ENCODE data around the gene PGGHG. TPM values are rescaled to one million over a fixed set of nuclear protein-coding genes. Genes with fewer than 3 reads are reported as not detected.
"Not testable (repeated sequence)": the region's sequence is repeated elsewhere in the genome, so short reads cannot be mapped to it uniquely, and the experiment has no call there.

PGGHG gene
- total RNA-seq, 4 donors from 2014 or later = 8.5 to 35.3 (median 15.5) TPM

DNA sequence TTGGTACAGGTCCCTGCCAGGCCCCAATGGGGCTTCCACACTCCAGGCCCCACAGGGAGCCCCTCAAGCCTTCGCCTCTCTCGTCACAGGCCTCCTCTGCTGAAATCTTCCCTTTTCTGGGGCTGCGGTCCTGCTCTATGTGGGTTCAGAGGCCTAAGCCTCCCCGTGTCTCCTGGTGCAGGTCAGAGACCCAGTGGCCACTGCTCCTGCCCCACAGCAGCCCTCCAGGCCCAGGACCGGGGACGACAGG lies 37.6 kb downstream of the PGGHG start:
- Histone ChIP-seq H3K36me3 (no peaks in the 10 kb centered on the region), H3K9me3 (no peaks in the 10 kb centered on the region), H3K27ac (peak overlapping the region; percentile 39 to 88 (median 85)), H3K27me3 (no peaks in the 10 kb centered on the region), H3K4me1 (peaks cover 12 to 56% (median 31%) of the 10 kb centered on the region in 3 donors), H3K4me3 (no peak overlapping the region)
- WGBS, 2 donors (ENCODE audit: low coverage in 1 of 2) = no CpG with 5 or more reads among the region's 6 CpGs
- ATAC-seq = no peak
- TF ChIP-seq POLR2AphosphoS5 (IDR thresholded peaks at IDR 0.05) = no peak
- TF ChIP-seq, protein P1, sequence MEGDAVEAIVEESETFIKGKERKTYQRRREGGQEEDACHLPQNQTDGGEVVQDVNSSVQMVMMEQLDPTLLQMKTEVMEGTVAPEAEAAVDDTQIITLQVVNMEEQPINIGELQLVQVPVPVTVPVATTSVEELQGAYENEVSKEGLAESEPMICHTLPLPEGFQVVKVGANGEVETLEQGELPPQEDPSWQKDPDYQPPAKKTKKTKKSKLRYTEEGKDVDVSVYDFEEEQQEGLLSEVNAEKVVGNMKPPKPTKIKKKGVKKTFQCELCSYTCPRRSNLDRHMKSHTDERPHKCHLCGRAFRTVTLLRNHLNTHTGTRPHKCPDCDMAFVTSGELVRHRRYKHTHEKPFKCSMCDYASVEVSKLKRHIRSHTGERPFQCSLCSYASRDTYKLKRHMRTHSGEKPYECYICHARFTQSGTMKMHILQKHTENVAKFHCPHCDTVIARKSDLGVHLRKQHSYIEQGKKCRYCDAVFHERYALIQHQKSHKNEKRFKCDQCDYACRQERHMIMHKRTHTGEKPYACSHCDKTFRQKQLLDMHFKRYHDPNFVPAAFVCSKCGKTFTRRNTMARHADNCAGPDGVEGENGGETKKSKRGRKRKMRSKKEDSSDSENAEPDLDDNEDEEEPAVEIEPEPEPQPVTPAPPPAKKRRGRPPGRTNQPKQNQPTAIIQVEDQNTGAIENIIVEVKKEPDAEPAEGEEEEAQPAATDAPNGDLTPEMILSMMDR (IDR thresholded peaks at IDR 0.05) = no peak
- no peak for TF ChIP-seq EP300 (IDR thresholded peaks at IDR 0.05)
- TF ChIP-seq POLR2A (IDR thresholded peaks at IDR 0.05) = no peak

- Histone ChIP-seq H3K4me3 (peak overlapping the region in 1 of 2 donors; percentile 24), H3K27me3 (no peaks in the 10 kb centered on the region), H3K27ac (peak overlapping the region; percentile 39 to 88 (median 85)), H3K4me1 (peaks cover 12 to 56% (median 31%) of the 10 kb centered on the region in 3 donors), H3K9me3 (no peaks in the 10 kb centered on the region), H3K36me3 (no peaks in the 10 kb centered on the region)
- WGBS, 2 donors (ENCODE audit: low coverage in 1 of 2) = 40 to 60% methylated on average over 1 of the region's 19 CpGs
- TF ChIP-seq, protein P1 (IDR thresholded peaks at IDR 0.05) = no peak
- TF ChIP-seq POLR2AphosphoS5 (IDR thresholded peaks at IDR 0.05) = peak; percentile 12
- ATAC-seq = peak; percentile 84
Measured at GRCh38 chr11:326842-327580, 38.1 kb downstream of the PGGHG start.

DNA sequence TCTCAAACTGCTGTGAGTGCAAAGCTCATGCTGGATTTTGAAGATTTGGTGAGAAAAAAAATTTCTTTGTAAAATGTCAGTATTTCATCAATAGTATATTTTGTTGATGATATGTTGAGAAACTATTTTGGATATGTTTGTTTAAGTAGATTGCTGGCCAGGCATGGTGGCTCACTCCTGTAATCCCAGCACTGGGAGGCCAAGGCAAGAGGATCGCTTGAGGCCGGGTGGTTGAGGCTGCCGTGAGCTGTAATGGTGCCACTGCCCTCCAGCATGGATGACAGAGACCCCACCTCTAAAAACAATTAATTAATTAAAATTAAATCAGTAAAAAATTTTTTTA lies 38.6 kb downstream of the PGGHG start:
- ATAC-seq = no peak
- H3K4me3 ChIP-seq = peak overlapping the region in 1 of 2 donors; percentile 24
- H3K36me3 ChIP-seq = no peaks in the 10 kb centered on the region
- no peaks in the 10 kb centered on the region for H3K9me3 ChIP-seq
- no peaks in the 10 kb centered on the region for H3K27me3 ChIP-seq
- 90 to 100% methylated on average over 3 of the region's 3 CpGs for WGBS, 2 donors (ENCODE audit: low coverage in 1 of 2)
- peaks cover 12 to 53% (median 31%) of the 10 kb centered on the region in 3 donors for H3K4me1 ChIP-seq
- H3K27ac ChIP-seq = peak overlapping the region in 3 of 4 donors; percentile 85 to 88 (median 85)
- TF ChIP-seq, protein P1 (IDR thresholded peaks at IDR 0.05) = no peak
- no peak for TF ChIP-seq POLR2AphosphoS5 (IDR thresholded peaks at IDR 0.05)
- no peak for TF ChIP-seq EP300 (IDR thresholded peaks at IDR 0.05)
- no peak for TF ChIP-seq POLR2A (IDR thresholded peaks at IDR 0.05)

- no peak overlapping the region for H3K4me3 ChIP-seq
- H3K27ac ChIP-seq = peak overlapping the region in 3 of 4 donors; percentile 20 to 88 (median 85)
- ATAC-seq = no peak
- no peaks in the 10 kb centered on the region for H3K9me3 ChIP-seq
- TF ChIP-seq EP300 (IDR thresholded peaks at IDR 0.05) (no peak), POLR2A (IDR thresholded peaks at IDR 0.05) (no peak)
- TF ChIP-seq, protein P1 (IDR thresholded peaks at IDR 0.05) = no peak
- 91 to 92% methylated on average over 9 to 10 of the region's 13 CpGs for WGBS, 2 donors (ENCODE audit: low coverage in 1 of 2)
- no peaks in the 10 kb centered on the region for H3K27me3 ChIP-seq
- peaks cover 12 to 49% (median 31%) of the 10 kb centered on the region in 3 donors for H3K4me1 ChIP-seq
- no peaks in the 10 kb centered on the region for H3K36me3 ChIP-seq
Measured at GRCh38 chr11:328012-328411, 39.1 kb downstream of the PGGHG start.

GRCh38 chr11:328516-329100 lies 39.7 kb downstream of the PGGHG start:
- not testable (repeated sequence) for ATAC-seq, H3K27me3 ChIP-seq, H3K36me3 ChIP-seq, H3K9me3 ChIP-seq, H3K4me3 ChIP-seq
- 92 to 95% methylated on average over 2 to 15 of the region's 15 CpGs for WGBS, 2 donors (ENCODE audit: low coverage in 1 of 2)
- Histone ChIP-seq H3K4me1 (peaks cover 12 to 45% (median 31%) of the 10 kb centered on the region in 3 donors), H3K27ac (peak overlapping the region in 2 of 4 donors; percentile 20 to 88)
